ENCODE data around the gene SERPIND1.

DNA sequence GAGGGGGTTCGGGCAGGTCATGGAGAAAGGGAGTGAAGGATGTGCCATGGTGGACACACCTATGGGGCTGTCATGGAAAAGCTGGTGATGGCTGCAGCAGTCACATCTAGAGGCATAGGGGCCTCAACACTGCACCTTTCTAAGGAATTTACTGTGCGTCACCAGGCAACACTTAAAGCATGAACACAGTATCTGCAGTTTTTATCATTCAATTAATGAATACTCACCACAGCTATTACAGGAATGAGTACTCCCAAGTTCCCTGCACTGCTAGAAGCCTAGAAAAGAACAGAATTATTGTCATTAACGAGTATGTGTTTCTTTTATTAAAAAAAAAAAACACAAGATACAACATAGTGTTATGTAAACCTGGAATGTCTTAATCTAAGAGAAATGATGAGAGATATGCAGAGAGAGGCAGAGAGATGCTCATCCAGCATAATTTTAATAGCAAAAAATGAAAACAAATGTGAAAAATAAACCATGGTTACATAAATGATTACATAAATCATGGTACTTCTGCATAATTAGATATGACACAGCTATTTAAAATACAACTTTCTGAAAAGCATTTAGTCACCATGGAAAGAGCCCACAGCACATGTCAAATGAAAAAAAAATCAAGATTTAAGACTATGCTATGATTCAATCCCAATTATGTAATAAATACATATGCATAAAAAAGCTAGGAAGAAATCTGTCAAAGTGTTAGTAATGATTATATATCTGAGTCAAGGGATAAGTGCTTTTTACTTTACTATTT, 19.2 kb downstream of the SERPIND1 start:
- TF ChIP-seq POLR2A (IDR thresholded peaks at IDR 0.05; ENCODE audit: low read length) (no peak), GATA1 (IDR thresholded peaks at IDR 0.05; ENCODE audit: low read depth, low read length) (no peak)
